HUES6 (cell line): ENCODE measurements around the gene SH3RF1.

Source experiments
- H3K27ac ChIP-seq: 2 replicates; pipeline ENCODE4 v1.7.0; 2013; ENCODE audit warnings: low read depth, mild to moderate bottlenecking, low read length, inconsistent platforms
- H3K27me3 ChIP-seq: 2 replicates; pipeline ENCODE4 v1.6.1; 2013; ENCODE audit warnings: low read length; ENCODE audit not compliant: control insufficient read depth, insufficient read depth
- H3K36me3 ChIP-seq: 2 replicates; pipeline ENCODE4 v1.6.1; 2013; ENCODE audit warnings: low read length; ENCODE audit not compliant: control insufficient read depth, insufficient read depth
- H3K4me1 ChIP-seq: 2 replicates; pipeline ENCODE4 v1.6.1; 2013; ENCODE audit warnings: low read length; ENCODE audit not compliant: control insufficient read depth, insufficient read depth
- H3K4me3 ChIP-seq: 2 replicates; pipeline ENCODE4 v1.5.1; 2013; ENCODE audit warnings: low read depth, low read length
- H3K9ac ChIP-seq: one replicate; pipeline ENCODE4 v1.6.1; 2013; ENCODE audit warnings: mild to moderate bottlenecking, low read length
- H3K9me3 ChIP-seq: 2 replicates; pipeline ENCODE4 v1.6.1; 2013; ENCODE audit warnings: low read depth, low read length; ENCODE audit not compliant: control insufficient read depth, insufficient read depth

The SH3RF1 gene

GRCh38 chr4:169236873-169237626, 33.7 kb downstream of the SH3RF1 start:
- Histone ChIP-seq H3K4me3 (no peak overlapping the region), H3K27ac (no peak overlapping the region), H3K9me3 (no peaks in the 10 kb centered on the region), H3K27me3 (no peaks in the 10 kb centered on the region), H3K9ac (no peak overlapping the region), H3K36me3 (no peaks in the 10 kb centered on the region), H3K4me1 (no peaks in the 10 kb centered on the region; the same call in 1 of the 2 replicates)

- no peaks in the 10 kb centered on the region; the same call in 1 of the 2 replicates for H3K4me1 ChIP-seq
- H3K4me3 ChIP-seq = no peak overlapping the region
- no peaks in the 10 kb centered on the region for H3K27me3 ChIP-seq
- no peaks in the 10 kb centered on the region for H3K9me3 ChIP-seq
- H3K9ac ChIP-seq = no peak overlapping the region
- H3K36me3 ChIP-seq = no peaks in the 10 kb centered on the region
- no peak overlapping the region for H3K27ac ChIP-seq
These were observed 34.7 kb downstream of the SH3RF1 start for GRCh38 chr4:169236078-169236477.

GRCh38 chr4:169234137-169234855, 36.5 kb downstream of the SH3RF1 start:
- H3K36me3 ChIP-seq = no peaks in the 10 kb centered on the region
- H3K4me3 ChIP-seq = no peak overlapping the region
- peaks cover 4% of the 10 kb centered on the region for H3K4me1 ChIP-seq
- no peaks in the 10 kb centered on the region for H3K27me3 ChIP-seq
- H3K9me3 ChIP-seq = no peaks in the 10 kb centered on the region
- H3K27ac ChIP-seq = no peak overlapping the region
- no peak overlapping the region for H3K9ac ChIP-seq

- H3K9me3 ChIP-seq = no peaks in the 10 kb centered on the region
- no peak overlapping the region for H3K27ac ChIP-seq
- H3K4me3 ChIP-seq = no peak overlapping the region
- H3K4me1 ChIP-seq = peaks cover 5% of the 10 kb centered on the region
- H3K27me3 ChIP-seq = no peaks in the 10 kb centered on the region
- no peak overlapping the region for H3K9ac ChIP-seq
- H3K36me3 ChIP-seq = no peaks in the 10 kb centered on the region
These were observed 37.1 kb downstream of the SH3RF1 start for GRCh38 chr4:169233691-169234090.

- Histone ChIP-seq H3K27me3 (no peaks in the 10 kb centered on the region), H3K36me3 (no peaks in the 10 kb centered on the region), H3K9me3 (no peaks in the 10 kb centered on the region), H3K27ac (no peak overlapping the region), H3K9ac (no peak overlapping the region), H3K4me3 (no peak overlapping the region), H3K4me1 (peaks cover 5% of the 10 kb centered on the region; the same call in 1 of the 2 replicates)
These were observed 39.0 kb downstream of the SH3RF1 start for GRCh38 chr4:169231647-169232262.

- Histone ChIP-seq H3K27ac (no peak overlapping the region), H3K9me3 (no peaks in the 10 kb centered on the region), H3K4me3 (no peak overlapping the region), H3K9ac (no peak overlapping the region), H3K4me1 (peaks cover 15% of the 10 kb centered on the region; the same call in 1 of the 2 replicates), H3K36me3 (no peaks in the 10 kb centered on the region), H3K27me3 (no peaks in the 10 kb centered on the region)
These were observed 41.2 kb downstream of the SH3RF1 start for GRCh38 chr4:169229571-169230028.

GRCh38 chr4:169228076-169228475, 42.7 kb downstream of the SH3RF1 start:
- Histone ChIP-seq H3K36me3 (no peaks in the 10 kb centered on the region), H3K4me3 (no peak overlapping the region), H3K4me1 (peaks cover 15% of the 10 kb centered on the region; the same call in 1 of the 2 replicates), H3K9me3 (no peaks in the 10 kb centered on the region), H3K27me3 (no peaks in the 10 kb centered on the region), H3K27ac (no peak overlapping the region), H3K9ac (no peak overlapping the region)

GRCh38 chr4:169226565-169226964, 44.2 kb downstream of the SH3RF1 start:
- Histone ChIP-seq H3K4me1 (peaks cover 15% of the 10 kb centered on the region; the same call in 1 of the 2 replicates), H3K27me3 (no peaks in the 10 kb centered on the region), H3K9me3 (no peaks in the 10 kb centered on the region), H3K27ac (no peak overlapping the region), H3K36me3 (no peaks in the 10 kb centered on the region), H3K9ac (no peak overlapping the region), H3K4me3 (no peak overlapping the region)

GRCh38 chr4:169225812-169226211, 44.9 kb downstream of the SH3RF1 start:
- no peak overlapping the region for H3K27ac ChIP-seq
- H3K9ac ChIP-seq = no peak overlapping the region
- no peaks in the 10 kb centered on the region for H3K27me3 ChIP-seq
- H3K4me1 ChIP-seq = peaks cover 15% of the 10 kb centered on the region; the same call in 1 of the 2 replicates
- H3K36me3 ChIP-seq = no peaks in the 10 kb centered on the region
- no peak overlapping the region for H3K4me3 ChIP-seq
- H3K9me3 ChIP-seq = no peaks in the 10 kb centered on the region

GRCh38 chr4:169225058-169225751, 45.6 kb downstream of the SH3RF1 start:
- Histone ChIP-seq H3K27ac (no peak overlapping the region), H3K9ac (no peak overlapping the region), H3K27me3 (no peaks in the 10 kb centered on the region), H3K9me3 (no peaks in the 10 kb centered on the region), H3K36me3 (no peaks in the 10 kb centered on the region), H3K4me3 (no peak overlapping the region), H3K4me1 (peaks cover 15% of the 10 kb centered on the region; the same call in 1 of the 2 replicates)
